DMS153 (cell line): ENCODE measurements around the gene L1CAM.
"Not testable (repeated sequence)": the region's sequence is repeated elsewhere in the genome, so short reads cannot be mapped to it uniquely, and the experiment has no call there.

Experiments
- DNase-seq: peaks from one replicate; lab custom pipeline; 2025; lab: John Stamatoyannopoulos, UW

The L1CAM gene

DNA sequence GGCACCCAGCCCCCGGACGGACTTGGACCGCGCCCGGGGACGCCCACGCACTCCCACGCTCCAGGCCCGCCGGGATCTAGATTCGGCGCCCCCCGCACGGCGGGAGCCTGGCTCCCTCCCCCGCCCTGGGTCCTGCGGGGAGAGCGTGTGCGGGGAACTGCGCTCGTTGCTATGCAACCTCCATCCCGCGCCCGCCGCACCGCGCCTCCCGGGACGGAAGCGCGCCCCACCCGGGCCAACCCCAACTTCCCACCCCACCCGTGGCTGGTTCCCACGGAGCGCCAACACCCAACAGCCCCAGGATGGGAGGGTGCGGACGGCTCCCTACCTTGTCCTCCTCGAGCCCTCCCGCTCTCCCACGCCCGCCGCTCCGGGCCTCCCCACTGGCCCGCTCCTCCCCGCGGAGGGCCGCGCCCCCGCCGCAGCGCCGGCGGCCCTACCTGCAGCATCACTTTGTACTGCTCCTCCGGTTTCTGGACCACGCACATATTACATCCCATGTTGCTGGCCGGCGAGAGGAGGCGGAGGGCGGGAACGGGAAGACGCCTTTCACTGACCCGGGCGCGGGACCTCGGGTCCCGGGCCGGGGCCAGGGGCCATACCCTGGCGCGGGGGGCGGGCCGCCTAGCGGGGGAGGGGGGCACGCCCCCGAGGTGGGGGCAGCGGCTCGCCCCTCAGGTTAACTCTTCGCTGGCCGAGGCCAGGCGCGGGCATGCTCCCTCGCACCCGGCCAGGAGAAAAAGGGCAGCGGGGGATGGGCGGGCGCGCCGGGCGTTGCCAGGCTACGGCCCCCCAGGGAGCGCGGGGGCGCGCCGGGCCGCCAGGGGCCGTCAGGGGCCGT, 56.0 kb downstream of the L1CAM start, which contains the start of gene PDZD4:
TSS of gene PDZD4 (minus strand) at position 746 of the 841 bp plus-strand sequence. CDS start at position 500, 246 bp downstream.
- no peak for DNase-seq

DNA sequence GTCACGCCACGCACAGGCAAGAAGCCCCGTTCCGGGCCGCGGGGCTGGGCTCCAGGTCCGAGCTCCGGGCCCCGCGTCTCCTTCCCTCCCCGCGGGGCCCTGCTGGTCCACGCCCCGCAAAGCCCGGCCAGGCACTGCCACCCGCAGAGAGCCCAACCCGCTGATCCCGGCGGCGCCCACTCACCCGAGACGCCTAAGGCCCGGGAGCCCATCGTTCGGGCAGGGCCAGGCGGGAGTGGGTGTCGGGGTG, 56.5 kb downstream of the L1CAM start:
- DNase-seq: no peak

DNA sequence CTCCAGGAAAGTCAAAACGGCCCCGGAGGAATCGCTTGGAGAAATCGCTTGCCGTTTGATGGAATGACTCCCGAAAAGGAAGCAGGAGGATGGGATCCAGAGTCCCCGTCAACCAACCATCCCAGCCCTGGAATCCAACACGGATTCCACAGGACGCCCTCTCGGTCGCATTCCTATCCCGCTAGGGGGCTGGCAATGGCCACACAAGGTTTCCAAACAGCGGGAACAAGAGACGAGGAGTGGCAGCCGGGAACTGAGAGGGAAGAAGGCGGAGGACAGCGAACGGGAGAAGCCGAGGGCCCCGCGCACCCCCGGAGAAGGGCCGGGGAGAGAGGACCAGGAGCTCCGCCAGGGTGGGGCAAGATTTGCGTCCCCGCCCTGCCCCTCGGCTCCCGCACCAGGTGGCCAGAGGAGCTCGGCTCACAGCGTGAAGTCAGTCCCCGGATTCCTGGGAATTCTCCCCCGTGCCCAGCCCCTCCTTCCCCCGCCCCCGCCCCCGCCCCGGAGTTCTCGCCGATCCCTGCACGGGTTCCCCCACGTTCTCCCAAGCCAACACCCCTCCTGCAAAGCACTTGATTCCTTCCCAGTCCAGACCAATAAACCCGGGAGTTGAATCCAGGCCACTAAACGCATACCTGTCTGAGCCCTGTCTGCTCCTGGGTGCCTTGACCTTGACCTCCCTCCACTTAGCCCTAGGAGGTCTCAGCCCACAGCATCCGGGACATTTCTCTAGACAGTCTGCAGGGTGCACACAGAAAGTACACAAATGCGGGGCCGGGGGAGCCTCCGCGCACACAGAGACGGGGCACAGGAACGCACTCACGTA, 57.0 kb downstream of the L1CAM start:
- DNase-seq: no peak

DNA sequence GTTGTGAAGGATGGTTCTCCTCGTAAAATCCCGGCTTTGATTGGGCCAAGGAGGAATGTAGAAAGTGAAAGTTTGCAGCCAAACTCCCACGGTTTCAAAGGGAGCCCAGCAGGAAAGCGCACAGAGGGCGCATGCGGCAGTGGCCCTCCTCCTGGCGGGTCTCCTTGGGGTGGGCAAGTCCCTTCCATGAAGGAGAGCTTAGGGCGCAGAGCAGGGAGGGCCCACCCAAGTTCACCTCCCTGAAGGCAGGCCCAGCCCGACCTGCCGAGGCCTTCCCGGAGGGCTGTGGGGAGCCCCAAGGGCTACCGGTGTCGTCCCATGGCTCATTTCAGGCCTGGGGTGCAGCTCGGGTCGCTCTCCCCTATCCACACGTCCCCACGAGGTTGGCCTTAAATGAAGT, 57.7 kb downstream of the L1CAM start:
- no peak for DNase-seq

DNA sequence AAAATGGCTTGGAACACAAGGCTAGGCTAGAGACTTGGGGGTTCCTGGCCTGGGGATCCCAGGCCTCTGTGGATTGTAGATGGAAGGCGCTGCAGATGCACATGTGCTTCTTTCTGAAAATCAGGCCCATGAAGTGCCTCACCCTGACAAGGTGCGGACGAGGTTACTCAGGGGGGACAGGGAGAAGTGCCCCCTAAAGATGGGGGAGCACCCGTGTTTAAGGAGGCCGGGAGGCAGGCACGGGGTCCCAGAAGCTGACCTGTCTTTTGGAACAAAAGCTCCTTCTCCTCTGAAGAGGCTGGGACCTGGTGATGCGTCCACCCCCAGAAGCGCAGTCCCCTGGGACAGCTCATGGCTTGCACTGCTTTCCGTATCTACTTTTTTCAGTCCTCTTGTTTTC, 58.1 kb downstream of the L1CAM start:
- no peak for DNase-seq

DNA sequence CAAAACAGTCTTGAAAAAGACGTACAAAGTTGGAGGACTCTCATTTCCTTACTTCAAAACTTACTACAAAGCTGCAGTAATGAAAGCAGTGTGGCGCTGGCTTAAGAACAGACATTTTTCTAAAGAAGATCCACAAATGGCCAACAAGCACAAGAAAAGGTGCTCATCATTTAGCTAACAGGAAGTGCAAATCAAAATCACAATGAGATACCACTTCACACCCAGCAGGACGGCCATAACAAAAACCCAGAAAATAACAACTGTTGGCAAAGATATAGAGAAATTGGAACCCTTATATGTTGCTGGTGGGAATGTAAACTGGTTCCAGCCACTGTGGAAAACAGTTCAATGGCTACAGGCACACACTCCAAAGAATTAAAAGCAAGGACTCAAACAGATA, 59.0 kb downstream of the L1CAM start:
- DNase-seq: no peak

DNA sequence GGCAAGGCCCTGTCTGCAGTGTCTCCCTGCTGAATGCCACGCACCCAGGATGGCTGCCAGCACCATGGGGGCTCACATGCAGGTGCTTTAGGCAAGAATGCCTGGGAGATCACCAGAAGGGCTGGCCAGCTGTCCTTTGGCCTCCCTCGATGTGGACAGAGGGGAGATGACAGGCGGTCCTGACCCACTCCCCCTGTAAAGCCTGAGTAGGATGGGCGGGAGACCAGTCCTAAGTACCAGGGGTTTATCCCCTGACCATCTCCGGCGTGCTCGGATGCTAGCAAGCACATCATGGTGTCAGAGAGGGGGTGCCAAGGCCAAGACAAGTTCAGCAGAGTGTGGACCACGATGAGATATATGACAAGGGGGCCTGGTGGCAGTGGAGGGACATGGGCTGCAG, 60.9 kb downstream of the L1CAM start:
- DNase-seq: no peak

DNA sequence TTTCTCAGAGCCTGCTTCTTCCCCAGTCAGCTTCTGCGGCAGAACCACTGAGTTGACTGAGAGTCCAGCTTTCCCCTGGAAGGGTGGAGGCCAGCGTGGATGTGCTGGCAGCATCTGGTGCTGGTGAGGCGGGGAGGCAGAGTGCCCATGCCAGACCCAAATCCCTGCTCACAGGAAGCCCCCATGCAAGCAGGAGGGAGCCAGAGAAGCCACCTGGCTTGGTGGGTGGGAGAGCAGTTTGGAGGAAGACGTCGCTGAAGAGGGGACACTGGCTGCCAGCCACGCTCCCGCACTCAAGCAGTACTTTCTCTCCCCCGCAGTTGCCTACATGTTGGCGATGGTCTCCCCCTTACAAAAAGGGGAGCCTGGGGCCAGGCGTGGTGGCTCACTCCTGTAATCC, 61.6 kb downstream of the L1CAM start:
- no peak for DNase-seq

DNA sequence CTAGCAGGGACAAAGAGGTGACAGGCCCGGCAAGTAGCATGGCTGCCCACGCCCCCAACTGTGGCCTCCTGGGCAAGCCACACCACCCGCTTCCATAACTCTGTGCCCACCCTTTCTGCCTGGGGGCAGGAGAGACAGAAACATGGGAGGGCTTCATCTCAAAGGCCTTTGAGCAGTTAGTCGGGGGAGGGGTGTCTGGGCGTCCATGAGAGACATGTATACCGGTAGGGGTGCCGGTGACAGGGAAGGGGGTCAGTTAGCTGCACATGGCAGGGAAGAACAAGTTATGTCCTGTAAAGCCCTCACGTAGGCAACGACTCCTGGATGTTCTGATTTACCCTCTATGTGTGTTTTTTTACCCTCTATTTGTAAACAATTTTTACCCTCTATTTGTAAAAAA, 64.9 kb downstream of the L1CAM start:
- DNase-seq: no peak

DNA sequence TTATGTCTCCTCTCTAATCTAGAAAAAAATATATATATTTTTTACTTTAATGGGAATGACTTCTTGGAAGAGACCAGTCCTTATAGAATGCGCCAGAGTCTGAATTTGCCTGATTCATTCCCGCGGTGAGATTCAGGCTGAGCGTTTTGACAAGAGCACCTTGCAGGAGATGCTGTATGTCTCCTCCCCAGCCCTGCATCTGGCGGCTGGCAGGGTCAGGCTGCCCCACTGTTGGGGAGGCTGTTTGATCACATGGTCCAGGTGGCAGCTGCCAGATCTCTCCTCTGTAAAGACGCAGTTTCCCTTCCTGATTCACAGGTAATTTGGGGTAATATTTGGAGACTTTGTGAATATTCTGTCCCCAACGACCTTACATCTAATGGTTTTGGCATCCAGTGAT, 65.4 kb downstream of the L1CAM start:
- no peak for DNase-seq

DNA sequence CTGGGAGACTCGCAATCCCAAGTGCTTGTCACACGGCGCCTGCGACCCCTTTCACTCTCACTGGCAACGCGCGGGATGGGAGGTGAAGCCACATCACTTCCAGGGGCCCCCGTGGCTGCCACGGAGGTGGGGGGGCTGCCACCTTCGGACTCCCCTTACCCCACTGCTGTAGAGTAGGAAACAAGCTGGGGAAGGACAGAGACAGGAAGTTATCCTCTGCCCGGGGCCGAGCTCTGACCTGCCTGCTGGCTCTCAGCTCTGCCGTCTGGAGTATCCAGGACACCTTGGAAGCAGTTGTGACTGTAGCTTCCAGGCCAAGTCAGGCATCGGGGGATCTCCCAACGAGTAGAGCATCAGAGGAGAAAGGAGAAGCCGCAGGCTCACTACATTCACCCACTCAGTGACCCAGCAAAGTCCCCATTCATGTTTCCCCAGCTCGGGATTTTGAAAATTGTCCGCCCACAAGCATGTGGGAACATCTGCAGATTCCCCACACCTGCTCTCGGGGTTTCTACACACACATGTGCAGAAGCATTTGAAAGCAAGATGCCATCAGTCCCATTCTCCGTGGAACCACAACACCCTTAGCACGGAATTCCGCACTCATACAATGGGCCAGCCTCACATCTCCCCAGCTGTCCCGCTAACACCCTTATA, 66.5 kb downstream of the L1CAM start:
- DNase-seq: no peak

DNA sequence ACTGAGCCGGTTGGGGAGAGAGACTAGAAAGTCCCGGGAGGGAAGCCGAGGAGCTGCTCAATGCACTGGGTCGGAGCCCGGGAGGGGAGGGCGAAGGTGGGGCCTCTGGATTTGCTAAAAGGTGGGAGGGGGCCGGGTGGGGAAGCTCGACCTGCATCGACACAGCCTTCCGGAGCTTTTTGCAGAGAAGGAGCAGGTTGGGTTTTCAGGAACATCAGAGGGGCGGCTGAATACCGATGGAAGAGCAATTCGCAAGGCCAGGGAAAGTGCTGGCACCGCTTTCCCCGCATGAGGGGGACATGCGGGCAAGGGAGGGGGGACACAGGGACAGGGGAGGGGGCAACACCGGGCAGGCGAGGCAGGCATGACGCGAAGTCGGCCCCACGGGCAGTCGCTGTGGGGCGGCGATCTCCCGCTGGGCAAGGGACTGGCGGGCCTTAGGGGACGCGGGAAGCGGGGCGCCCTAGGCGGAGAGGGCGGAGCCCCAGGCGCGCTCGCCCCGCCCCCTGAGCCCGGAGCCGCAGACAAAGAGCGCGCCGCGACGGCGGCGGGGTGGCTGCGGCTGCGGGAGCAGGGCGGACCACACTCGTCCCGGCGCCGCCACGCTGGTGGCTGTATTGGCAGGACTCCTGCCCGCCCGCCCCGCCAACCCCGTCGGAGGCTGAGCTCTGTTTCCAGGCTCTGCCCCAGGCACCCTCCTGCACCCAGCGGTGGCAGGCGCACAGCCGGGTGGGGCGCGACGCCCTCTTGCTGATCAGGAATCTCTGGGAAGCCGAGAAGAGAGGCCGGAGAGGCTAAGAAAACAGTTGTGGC, 67.2 kb downstream of the L1CAM start:
- peak; percentile 42 for DNase-seq

DNA sequence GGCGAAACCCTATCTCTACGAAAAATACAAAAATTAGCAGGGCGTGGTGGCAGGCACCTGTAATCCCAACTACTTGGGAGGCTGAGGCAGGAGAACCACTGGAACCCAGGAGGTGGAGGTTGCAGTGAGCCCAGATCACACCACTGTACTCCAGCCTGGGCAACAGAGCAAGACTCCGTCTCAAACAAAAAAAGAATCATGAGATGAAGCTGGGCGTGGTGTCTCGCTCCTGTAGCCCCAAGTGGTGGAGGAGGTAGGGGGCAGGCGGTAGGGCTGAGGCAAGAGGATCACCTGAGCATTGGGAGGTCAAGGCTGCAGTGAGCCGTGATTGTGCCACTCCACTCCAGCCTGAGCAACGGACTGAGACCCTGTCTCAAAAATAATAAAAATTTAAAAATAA, 67.9 kb downstream of the L1CAM start:
- not testable (repeated sequence) for DNase-seq

DNA sequence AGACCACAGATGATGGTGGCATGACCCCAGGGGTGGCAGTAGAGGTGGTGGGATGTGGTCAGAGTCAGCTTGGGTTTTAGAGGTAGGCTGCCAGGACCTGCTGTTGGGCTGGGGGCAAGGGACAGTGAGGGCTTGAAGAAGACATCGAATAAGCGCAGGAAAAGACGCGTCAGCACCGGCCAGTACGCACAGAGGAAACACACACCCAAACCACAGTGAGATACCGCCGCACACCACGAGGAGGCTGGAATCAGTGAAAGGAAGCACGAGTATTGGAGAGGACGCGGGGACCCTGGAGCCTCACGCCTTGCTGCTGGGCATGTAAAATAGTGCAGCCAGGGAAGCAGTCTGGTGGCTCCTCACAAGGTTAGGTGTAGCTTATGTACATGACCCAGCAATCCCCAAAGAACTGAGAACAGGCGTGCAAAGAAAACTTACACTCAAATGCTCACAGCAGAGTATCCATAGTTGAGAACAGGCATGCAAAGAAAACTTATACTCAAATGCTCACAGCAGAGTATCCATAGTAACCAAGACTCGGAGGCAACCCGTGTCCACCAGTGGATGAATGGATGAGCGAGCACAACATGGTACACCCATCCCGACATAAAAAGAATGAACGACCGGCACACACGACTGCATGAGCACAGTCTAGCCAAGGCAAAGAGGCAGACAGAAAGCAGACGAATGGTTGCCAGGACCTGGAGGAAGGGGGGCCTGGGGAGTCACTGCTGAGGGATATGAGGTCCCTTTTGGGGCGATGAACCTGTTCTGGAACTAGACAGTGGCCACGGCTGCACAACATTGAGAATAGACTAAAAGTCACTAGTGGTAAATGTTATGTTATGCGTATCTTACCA, 68.9 kb downstream of the L1CAM start:
- DNase-seq: no peak

DNA sequence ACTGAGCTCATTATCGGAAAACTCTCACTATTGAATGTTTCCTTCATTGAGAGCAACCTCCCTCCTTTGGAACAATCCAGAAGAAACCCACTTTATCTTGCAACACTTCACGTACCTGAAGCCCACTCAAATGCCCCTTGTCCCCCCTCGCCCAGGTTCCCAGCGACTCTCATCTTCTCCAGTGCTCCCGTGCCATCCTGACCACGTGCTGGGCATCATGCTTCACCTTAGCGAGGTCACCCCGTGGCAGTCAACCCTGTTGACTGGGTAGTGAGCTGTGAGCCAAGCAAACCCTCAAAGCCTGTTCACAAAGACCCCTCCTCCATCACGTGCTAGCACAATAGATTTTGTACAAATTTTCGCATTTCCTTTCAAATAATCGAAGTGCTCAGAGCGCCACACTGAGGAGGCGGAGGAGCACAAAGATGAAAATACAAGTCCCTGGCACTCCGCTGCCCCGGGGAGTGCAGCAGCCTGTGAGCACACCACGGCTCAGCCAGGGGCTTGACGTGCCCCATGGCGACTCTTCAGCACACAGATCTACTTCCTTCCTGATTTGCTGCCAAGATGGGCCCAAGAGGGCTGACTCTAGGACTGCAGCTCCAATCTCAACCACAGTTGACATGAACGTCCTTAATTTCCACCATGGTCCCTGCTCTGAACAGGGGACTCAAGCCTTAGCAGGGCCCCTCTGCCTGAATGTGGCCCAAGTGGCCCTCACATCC, 71.2 kb downstream of the L1CAM start:
- DNase-seq: no peak

DNA sequence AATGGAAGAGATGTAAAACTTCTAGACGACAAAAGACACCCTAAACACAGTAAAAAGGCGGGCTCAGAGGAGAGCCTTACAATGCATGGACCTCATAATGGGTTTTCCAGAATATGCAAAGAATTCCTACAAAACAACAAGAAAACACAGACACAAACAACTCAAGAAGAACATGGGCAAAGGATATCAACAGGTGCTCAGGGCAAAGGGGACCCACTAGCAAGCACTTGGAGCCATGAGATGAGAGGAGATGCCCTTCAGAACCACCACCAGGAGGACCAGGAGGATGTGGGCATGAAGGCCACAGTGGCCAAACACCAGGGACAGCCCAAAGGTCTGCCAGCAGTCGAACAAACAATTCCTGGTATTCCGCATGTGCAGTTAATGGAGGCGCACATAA, 72.8 kb downstream of the L1CAM start:
- DNase-seq: no peak

DNA sequence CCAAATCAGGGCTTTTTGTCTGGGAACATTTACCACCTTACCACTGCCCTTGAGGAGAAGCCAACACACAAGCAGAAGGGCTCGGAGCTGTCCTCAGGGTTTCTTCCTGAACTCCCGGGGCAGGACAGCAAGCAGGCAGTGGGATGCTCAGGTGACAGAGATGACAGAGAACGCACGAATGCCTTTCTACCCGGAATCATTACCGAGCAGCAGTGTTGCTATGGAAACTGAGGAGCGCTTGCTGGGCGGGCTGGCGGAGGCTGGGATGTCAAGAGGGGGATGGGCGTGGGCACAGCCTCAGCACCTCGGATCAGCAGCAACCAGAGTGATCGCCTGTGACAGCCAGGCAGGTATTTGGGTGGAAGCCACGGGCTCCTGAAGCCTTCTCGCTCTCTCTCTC, 73.8 kb downstream of the L1CAM start:
- no peak for DNase-seq
